GM21825 (cell line): ENCODE measurements around the gene PIGQ.

Experiments used
- ATAC-seq: cut with Tn5 transposase; IDR thresholded peaks from one replicate; pipeline ENCODE4 v1.9.1; 2021; ENCODE audit warnings: mild to moderate bottlenecking, moderate library complexity; ENCODE audit not compliant: unreplicated experiment

The PIGQ gene

GRCh38 chr16:554640-555365, 15.0 kb upstream of the PIGQ start:
- no peak for ATAC-seq

GRCh38 chr16:555528-556473, 14.0 kb upstream of the PIGQ start:
- ATAC-seq, result no peak

GRCh38 chr16:556474-557173, 13.1 kb upstream of the PIGQ start:
- ATAC-seq, result no peak

- ATAC-seq, result no peak
Observed at GRCh38 chr16:557463-558297, 12.1 kb upstream of the PIGQ start.

GRCh38 chr16:558298-559020, 11.3 kb upstream of the PIGQ start:
- ATAC-seq, result no peak

GRCh38 chr16:559021-559380, 10.8 kb upstream of the PIGQ start:
- no peak for ATAC-seq

GRCh38 chr16:559411-560203, 10.2 kb upstream of the PIGQ start:
- no peak for ATAC-seq

- ATAC-seq, result no peak
Observed at GRCh38 chr16:560204-560700, 9.5 kb upstream of the PIGQ start, which contains the start of gene PRR35. TSS of gene PRR35 (plus strand) at chr16:560394. CDS start at chr16:563295, 2,901 bp downstream.

GRCh38 chr16:560701-561412, 8.9 kb upstream of the PIGQ start:
- no peak for ATAC-seq

- ATAC-seq, result no peak
Observed at GRCh38 chr16:561413-561794, 8.4 kb upstream of the PIGQ start.

GRCh38 chr16:561957-562938, 7.5 kb upstream of the PIGQ start:
- no peak for ATAC-seq

GRCh38 chr16:563072-563644, 6.6 kb upstream of the PIGQ start:
- no peak for ATAC-seq

- no peak for ATAC-seq
Observed at GRCh38 chr16:564690-565418, 4.9 kb upstream of the PIGQ start.

GRCh38 chr16:565419-566330, 4.1 kb upstream of the PIGQ start:
- ATAC-seq, result no peak
